NCI-H2107 treated with DMSO at 0.1 percent for 48 hours (cell line): ENCODE data around the gene FLT1.

ENCODE experiments used
- DNase-seq: peaks from one replicate; lab custom pipeline; 2025; ENCODE audit not compliant: unreplicated experiment; lab: John Stamatoyannopoulos, UW

Gene FLT1

GRCh38 chr13:28459911-28460310 lies 35.0 kb downstream of the FLT1 start:
- no peak for DNase-seq

GRCh38 chr13:28458608-28459007 lies 36.3 kb downstream of the FLT1 start:
- no peak for DNase-seq

GRCh38 chr13:28458051-28458450 lies 36.9 kb downstream of the FLT1 start:
- no peak for DNase-seq

- no peak for DNase-seq
These were observed 37.4 kb downstream of the FLT1 start for GRCh38 chr13:28457521-28457920.

GRCh38 chr13:28455580-28456194 lies 39.2 kb downstream of the FLT1 start:
- DNase-seq, result no peak

GRCh38 chr13:28452755-28453154 lies 42.2 kb downstream of the FLT1 start:
- no peak for DNase-seq

GRCh38 chr13:28451482-28452217 lies 43.3 kb downstream of the FLT1 start:
- no peak for DNase-seq

GRCh38 chr13:28449826-28450773 lies 44.8 kb downstream of the FLT1 start:
- no peak for DNase-seq

- DNase-seq, result no peak
These were observed 46.1 kb downstream of the FLT1 start for GRCh38 chr13:28448651-28449358.

GRCh38 chr13:28447989-28448388 lies 46.9 kb downstream of the FLT1 start:
- DNase-seq, result no peak

- DNase-seq, result no peak
These were observed 47.7 kb downstream of the FLT1 start for GRCh38 chr13:28447206-28447605.

GRCh38 chr13:28442839-28443238 lies 52.1 kb downstream of the FLT1 start:
- no peak for DNase-seq

- DNase-seq, result no peak
These were observed 53.4 kb downstream of the FLT1 start for GRCh38 chr13:28441529-28441928.

- no peak for DNase-seq
These were observed 54.0 kb downstream of the FLT1 start for GRCh38 chr13:28440774-28441504.

- DNase-seq, result no peak
These were observed 56.2 kb downstream of the FLT1 start for GRCh38 chr13:28438598-28439334.

GRCh38 chr13:28438067-28438466 lies 56.9 kb downstream of the FLT1 start:
- no peak for DNase-seq

- DNase-seq, result no peak
These were observed 59.0 kb downstream of the FLT1 start for GRCh38 chr13:28435917-28436316.

- DNase-seq, result no peak
These were observed 60.0 kb downstream of the FLT1 start for GRCh38 chr13:28434926-28435325.

GRCh38 chr13:28432816-28433560 lies 61.9 kb downstream of the FLT1 start:
- DNase-seq, result no peak
